HG03457 (cell line): ENCODE results near the gene NFKB2.
A peak's percentile ranks its signal among the peaks of the same experiment; 100 is the strongest.

Experiments used
- ATAC-seq: cut with Tn5 transposase; IDR thresholded peaks from one replicate; pipeline ENCODE4 v1.9.1; 2021; ENCODE audit warnings: moderate number of reproducible peaks; ENCODE audit not compliant: unreplicated experiment

NFKB2 gene

DNA sequence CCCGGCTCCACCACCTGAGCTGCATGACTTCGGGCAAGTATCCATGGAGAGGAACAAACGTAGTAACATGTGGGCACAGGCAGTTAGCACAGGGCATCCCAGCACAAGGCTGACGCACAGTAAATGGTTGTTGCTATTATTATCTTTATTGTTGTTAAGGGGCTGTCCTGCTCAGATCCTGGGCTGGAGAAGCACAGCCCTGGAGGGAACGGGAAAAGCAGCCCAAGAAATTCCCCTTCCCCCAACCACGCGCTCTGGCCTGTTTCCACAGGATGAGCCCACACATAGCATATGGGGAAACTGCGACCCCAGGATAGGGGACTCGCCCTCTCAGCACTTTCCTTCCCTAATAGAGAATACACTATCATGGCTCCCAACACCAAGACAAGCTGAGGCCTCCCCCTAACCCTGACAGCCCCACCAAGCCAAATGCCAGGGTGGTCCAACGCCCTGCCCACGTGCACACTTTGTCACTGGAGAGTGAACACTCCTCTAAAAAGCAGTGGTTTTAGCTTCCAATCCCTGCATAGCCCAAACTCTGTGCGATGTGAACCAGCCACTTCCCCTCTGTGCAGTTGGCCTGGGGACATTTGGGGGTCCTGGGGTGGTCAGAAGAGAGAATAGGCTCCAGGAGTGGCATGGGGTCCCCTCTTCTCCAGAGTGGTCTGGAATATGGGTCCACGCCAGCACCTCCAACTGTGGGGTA is 12.1 kb downstream of the NFKB2 start:
- ATAC-seq, result no peak

DNA sequence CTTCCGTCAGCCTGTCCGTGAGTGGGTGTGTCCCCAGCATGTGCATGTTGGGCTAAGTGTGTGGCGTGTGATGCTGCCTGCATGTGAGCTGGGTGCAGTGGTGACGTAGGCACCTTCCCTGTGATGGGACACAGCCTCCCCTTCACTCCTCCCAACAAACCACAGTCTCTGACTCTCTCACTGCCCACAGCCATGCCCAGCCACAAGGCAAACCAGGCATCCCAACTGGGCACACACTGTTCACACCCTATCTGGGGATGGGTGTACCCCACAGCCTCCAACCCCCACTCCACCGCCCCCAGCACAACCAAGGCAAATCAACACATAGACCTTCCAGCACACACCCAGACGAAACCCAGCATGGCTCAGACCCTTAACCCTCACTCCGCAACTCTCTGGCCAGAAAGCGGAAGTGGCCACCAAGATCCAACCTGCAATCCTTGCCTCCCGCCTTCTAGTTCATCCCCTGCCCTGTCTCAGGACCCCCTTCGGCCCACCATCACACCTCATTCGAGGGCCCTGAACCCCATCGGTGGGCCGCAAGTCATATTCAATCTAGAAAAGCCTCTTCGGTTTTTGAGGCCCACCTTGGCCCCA is 12.7 kb downstream of the NFKB2 start:
- ATAC-seq, result no peak

DNA sequence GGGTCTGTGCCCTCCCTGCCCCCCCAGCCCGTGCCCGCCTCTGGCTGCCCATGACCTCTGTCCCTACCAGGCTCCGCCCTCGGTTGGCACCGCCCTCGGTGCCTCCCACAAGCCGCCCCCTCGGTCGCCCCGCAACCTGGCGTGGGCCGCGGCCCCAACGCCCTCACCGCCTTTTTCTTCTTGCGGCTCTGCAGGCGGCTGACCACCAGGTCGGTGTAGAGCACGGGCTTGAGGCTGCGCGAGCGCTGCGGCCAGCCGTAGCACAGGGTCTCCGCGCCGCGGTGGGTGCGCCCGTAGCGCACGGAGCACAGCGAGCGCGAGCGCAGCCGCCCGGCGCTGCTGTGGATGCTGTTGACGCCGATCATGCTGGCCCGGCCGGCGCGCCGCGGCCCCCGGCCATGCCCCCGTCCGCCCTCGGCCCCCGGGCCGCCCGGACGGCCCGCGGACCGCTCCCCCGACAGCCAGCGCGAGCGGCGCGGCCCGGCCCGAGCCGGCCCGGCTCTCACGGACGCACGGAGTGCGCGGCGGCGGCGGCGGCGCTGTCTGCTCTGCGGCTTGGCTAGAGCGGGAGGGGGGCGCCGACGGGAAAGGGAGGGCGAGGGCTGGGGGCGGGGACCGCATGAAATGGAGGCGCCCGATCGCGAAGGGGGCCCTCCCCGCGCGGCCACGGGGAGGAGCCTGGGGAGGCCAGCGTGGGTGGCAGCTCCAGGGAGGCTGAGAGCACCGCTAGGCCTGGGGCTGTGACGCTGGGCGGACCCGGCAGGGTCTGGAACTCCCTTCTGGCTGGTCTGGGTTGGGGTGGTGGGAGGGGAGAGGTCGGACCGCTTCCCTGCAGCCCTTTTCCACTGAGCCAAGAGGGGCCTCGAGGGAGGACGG is 13.5 kb downstream of the NFKB2 start:
- no peak for ATAC-seq

DNA sequence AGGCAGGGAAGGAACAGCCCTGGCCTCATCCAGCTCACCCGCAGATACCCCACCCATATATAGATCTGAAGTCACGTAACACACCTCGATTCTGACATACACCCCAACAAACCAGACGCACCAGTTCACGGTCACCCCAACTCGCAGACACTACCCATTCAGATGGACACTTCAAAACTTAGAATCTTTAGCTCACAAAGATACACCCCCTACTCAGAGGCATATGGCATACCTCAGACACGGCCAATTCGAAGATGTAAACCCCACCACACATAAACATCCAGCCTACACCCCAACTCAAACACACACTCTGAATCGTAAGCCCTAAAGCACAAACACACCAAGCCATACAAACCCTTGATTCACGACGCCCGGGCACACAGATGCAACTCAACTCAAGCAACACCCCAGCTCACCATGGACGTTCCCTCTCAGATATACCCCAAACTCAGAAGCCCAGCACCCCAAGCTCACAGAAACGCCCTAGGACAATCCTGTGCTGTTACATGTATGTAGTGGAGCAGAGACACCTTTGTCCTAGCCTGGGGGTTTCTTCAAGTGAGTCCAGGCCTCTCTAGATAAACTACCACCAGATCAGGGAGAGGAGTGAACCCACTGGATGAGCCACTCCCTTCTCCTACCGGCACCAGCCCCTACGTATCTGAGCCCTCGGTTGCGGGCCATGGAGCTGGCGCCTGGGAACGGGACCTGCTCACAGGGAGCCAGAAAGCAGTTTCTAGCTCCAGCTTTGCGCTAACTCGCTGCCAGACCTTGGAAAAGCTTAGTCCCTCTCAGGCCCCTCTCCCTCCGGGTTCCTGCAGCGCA is 14.3 kb downstream of the NFKB2 start:
- no peak for ATAC-seq

DNA sequence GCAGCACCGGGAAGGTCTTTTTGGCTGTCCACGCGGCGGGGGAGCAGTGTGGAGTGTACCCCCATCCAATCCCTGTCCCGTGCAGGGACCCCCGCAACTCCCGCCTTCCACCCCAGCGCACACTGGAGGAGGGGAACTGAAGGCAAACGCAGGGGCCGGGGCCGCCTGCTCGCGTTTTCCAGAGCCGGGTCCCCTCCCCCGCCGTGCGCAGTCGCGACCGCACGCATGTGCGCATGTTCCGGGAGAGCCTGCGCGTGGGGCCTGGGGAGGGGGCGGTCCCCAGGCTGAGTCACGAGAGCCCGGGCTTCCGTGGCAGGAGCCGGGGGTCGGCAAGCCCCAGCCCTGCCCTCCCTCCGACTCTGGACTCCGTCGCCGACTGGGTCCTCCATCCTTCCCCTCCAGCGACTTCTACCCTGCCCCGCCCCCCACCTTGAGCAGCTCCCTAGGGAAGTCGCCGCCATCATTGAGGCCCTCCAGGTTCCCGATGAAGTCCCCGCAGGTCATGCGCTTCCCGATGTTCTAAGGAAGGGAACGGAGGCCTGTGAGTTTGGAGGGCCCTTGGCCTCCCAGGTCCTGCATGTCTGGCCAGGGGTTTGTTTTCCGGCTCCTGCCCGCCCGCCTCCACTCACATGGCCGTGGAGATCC is 15.0 kb downstream of the NFKB2 start:
- no peak for ATAC-seq

DNA sequence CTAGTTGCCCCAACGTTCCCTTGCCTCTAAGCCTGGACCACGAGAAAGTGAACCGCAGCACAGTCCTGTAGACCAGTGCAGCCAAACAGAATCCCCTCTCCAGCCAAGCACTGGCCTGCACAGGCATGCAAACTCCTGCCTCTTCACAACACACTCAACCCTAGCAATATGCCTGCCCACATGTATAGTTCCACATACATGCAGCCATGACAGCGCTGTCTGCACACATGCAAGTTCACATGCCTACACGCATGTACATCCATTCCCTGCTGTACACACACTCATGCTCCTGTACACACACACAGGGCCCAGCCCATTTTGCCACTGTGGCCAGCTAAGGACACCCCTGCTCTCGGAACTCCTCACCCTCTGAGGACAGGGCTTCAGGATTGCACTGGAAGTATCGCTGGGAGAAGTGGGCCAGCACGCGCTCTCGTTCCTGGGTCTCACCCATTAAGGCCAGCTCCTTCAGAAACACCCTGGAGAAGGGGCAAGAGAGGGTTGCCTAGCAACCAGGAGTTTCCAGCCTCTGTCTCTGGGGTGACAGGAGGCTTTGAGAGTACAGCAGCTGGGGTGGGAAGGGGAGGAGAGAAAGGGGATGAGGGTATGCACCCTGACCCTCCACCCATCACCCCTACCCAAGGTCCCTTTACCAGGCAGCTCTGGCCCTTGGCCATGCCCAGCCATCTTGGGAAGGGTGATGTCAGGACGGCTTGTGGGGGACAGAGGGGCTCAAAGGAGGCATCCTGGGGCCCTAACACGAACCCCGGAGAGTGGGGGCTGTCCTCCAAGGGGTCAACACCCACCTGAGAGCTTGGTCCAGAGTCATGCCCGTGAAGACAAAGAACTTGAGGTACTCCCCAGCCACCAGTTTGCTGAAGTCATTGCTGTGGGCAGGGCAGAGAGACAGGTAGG is 16.1 kb downstream of the NFKB2 start:
- no peak for ATAC-seq

DNA sequence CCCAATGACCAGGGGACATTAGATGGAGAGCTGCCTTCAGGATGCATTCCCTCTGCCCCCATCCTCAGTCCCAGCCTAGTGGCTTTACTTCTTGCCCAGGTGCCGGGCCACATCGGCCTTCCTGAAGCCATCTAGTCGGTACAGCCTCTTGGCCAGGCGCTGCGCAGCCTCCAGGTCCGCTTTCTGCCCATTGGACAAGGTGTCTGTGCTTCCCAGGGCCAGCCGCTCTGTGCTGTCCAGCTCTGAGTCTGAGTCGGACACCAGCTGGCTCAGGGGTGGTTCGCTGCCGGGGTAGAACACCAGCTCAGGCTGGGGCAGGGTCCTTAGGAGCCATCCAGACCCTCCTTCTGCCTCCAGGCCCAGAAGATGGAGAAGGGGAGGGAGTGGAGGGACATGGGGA is 16.8 kb downstream of the NFKB2 start:
- ATAC-seq, result no peak

DNA sequence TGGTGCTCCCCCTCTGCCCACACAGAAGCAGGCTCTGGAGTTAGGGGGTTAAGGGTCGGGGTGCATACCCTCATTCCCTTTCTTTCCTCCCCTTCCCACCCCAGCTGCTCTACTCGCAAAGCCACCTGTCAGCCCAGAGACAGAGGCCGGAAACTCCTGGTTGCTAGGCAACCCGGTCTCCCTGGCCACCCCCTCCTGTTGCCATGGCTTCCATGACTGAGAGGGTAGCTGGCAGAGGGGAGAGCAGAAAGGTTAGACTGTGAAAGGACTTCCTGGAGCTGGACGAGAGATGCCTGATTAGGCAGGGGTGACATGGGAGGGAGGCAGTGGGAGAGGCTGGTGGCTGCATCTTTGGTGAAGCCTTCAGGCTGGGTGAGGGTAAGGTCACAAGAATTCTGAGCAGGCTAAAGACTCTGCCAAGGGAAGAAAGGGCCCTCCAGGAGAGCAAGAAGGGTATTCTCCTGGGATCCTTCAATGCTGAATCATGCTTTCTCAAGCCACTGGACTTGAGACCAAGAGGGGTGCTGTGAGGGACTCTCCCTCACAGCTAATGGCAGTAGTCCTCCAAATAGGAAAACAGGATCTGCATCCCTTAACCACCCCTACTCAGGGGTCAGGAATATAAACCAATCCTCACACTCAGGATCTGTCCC is 17.7 kb downstream of the NFKB2 start:
- no peak for ATAC-seq

DNA sequence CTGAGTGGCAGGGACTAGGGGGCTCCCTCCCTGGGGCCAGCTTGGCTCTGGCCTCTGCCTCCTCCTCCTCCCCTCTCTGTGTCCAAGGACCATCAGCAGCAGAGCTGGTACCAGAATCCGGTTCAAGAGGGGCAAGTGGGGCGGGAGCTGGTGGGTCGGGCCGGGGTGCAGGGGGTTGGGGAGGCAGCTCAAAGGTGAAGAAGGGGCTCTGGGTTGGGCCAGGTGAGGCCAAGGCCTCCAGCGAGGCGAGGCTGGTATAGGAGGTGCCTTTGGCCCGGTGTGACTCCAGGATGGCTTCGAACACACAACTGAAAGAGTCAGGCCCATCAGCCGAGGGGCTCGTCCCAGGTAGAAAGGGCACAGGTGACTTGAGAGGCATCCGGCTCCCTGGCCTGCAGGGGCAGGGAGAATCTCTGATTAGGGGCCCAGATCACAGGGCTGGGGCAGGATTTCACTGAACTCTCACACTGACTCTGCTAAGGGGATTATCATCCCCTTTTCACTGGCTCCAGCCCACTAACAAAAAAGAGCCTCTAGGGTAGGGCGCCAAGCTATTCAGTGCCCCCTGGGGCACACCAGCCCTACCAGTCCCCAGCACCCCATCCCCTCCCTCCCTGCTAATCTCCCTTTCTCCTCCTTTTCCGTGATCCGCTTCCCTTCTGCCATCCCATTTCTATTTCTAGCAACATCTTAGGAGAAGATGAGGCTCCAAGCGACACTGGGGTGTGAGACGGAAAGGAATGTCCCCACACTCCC is 18.5 kb downstream of the NFKB2 start:
- ATAC-seq, result no peak

DNA sequence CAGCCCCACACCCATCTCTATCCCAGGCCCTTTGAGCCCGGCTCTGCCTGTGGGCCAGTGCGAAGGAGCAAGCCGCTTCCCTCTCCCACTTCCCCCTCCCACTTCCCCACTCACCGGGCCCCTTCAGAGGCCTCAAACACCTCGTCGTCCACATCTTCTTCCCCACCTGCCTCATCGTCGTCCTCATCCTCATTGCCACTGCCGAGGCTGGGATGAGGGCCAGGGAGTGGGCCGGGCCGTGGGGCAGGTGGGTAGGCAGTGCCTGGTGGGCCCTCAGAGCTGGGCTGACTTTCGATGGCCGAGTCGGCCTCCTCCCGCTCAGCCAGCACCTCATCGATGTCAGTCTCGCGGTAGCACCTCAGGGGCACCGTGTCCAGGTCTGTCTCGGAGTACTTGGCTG is 19.2 kb downstream of the NFKB2 start:
- ATAC-seq, result no peak

DNA sequence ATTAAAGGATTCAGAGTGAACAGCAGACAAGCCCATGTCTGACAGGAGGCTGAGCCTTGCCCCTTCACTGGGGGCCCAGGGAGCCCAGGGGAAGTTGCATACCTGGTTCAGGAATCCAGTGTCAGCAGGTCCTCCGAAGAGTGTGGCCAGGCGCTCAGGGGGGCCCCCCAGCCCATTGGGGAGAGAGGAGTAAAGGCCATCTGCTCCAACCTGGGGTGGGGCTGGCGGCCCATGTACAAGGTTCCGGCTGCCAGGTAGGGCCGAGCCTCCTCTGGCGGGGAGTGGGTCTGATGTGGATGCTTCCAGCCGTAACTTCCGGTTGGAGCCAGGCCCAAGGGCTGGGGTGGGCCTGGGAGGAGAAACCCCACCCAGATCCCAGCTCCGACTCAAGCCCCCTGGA is 20.8 kb downstream of the NFKB2 start:
- no peak for ATAC-seq

DNA sequence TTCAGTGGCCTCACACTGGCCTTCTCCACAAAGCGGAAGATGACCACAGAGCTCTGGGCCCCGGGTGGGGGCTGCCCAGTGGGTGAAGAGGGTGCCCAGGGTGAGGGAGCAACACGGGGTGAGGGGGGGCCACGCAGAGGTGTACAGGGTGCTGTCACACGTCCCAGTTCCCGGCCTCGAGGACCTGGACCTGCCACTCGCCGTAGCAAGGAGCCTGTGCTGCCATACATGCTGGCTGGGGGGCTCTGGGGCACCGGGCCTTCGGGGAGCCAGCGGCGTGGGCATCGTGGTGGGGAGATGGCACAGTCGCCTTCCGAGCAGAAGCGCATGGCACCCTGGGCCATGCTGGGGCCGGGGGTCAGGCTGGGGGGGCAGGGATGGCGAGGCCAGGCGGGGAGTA is 21.2 kb downstream of the NFKB2 start:
- no peak for ATAC-seq

DNA sequence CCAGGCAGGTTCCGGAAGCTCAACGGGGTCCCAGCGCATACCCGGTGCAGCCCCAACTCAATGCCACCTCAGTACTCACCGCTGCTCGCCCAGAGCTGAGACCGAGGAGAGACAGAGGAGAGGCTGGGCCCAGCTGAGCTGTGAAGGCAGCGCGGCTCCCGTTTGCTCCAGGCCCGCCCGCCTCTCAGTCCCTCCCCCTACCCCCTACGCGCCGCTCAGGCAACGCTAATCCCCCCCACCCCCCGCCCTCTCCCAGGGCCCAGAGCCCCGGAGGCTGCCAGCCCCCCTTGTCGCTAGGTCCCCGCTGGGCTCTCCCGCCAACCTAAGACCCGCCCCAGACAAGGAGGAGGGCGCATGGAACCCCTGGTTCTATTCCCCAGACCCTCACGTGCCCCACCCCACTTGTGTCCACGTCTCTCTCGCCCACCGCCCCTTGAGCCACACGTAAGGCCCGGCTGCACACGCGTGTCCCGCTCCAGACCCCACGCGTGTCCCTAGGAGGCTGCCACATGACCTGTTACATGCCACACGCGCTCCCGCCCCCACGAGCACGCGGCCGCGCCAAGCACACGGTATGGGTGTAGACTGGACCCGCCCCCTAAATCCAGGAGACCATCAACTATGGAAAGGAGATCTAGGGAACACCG is 23.2 kb downstream of the NFKB2 start, which contains the start of gene PSD:
TSS of gene PSD (minus strand) at position 164 of the 647 bp plus-strand sequence. CDS start 1,747 bp downstream, outside the sequence.
- no peak for ATAC-seq

DNA sequence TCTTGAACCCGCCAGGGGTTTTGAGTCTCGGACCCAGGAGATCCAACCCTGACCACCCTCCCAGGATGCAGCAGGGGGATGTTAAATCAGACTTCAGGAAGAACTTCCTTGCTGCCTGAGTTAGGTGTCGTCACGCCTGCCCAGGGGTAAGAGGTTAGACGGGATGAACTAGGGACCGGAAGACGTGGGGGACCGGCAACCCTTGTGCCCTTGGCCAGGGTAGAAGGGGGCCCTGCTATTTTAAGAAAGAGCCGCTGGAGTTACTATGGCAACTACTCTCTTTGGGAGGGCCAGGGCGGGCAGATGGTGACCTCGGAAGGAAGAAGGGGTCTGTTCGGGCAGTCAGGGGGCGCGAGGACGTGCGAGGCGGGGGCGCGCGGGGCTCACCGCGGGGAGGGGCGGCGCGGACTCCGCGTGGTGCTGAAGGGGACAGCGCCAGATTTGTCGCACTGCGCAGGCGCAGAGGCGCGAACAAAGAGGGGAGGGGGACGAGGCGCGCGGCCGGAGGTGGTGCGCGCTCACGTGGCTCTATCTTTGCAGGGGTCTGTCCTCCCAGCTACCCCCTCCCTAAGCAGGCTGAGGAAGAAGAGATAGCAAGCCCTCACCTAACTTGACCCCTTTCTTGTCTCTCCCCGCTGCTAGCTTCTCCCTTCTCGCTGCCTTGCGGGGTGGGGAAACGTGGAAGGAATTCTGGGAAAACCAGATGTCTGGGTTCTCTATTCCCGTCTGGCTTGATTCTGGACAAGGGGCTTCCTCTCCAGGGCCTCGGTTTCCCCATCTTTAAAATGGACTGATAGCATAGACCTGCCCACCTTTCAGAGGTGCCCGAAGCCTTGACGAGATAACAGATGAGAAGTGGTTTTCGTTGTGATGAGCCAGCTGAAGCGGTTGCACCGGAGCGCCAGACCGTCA is 24.0 kb downstream of the NFKB2 start:
- ATAC-seq, result no peak

DNA sequence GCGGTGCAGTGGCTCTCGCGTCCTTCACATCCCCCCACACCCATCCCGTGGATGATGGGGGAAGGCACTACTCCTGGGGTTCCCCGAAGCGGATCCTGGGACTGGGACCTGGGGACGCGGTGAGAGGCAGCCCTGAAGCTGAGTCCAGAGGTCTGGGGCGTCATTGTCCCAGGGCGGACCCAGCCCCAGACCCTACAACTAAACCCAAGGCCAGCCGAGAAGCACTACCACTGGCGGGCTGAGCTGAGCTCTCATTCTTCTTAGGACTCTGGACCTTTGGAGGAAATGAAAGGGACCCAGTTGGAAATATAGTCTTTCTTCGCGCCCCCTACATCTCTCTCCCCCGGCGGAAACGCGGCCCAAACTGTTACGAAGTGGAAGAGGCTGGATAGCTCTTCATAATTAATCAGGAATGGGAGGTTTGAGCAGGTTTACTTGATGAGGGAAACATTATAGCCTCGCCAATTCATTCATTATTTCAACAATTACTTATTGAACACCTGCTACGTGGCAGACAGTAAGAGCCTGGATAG is 24.7 kb downstream of the NFKB2 start:
- ATAC-seq, result no peak

DNA sequence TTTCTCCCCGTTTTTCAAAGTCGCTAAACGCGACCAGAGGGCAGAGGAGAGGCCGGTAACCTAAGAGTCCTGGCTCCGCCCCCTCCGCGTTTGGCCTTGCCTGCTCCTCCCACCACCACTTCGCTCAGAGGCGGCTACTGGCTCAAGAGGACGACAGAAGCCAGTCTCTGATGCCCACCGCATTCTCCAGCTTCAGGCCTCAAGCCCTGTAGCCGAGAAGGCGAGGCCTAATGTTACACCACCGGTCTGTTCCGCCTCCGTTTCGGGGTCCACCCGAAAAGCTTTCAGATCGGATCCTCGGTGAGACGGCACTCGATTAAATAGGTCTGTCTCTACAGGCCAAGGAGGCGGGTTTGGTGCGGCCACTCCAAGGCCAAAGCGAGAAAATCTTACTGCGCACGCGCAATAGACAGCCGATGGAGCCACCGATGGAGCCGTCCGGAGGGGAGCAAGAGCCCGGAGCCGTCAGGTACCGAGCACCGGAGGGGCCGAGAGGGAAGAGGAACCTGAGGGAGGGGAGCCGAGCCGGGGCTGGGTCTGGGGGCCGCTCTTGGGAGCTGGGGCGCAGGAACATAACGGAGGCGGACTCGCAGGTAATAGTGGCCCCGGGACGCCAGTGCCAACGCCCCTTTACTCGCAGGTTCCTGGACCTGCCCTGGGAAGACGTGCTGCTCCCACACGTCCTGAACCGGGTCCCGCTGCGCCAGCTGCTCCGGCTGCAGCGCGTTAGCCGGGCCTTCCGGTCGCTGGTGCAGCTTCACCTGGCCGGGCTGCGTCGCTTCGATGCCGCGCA is 25.4 kb downstream of the NFKB2 start, which contains the start of gene FBXL15:
TSS of gene FBXL15 (plus strand) at position 123 of the 793 bp plus-strand sequence. CDS start at position 417, 294 bp downstream.
- peak; percentile 48 for ATAC-seq
